LNCAP (cell line): ENCODE data around the gene MACO1.

ENCODE experiments used
- TF ChIP-seq, protein P1 (sequence below): fragments of 450-650 bp; IDR thresholded peaks from 2 replicates; pipeline ENCODE4 v1.5.1; 2017; ENCODE audit warnings: mild to moderate bottlenecking

Gene MACO1

DNA sequence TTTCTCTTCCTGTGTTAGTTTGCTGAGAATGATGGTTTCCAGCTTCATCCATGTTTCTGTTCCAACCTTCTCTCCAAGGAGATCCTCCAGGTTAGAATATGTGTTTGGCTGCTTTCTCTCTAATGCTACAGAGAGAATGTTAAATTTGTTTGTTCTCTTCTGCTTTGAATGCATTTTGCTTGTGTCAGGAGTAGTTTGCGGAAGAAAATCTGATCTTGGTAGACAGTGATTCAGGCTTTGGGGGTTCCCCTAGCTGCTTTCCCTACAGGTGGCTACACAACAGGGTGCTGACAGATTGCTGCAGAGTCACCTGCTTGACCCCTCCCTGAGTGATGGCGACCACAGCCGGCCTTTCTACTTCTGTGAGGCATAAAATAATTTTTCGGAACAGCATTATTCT is 41.8 kb downstream of the MACO1 start:
- TF ChIP-seq, protein P1, sequence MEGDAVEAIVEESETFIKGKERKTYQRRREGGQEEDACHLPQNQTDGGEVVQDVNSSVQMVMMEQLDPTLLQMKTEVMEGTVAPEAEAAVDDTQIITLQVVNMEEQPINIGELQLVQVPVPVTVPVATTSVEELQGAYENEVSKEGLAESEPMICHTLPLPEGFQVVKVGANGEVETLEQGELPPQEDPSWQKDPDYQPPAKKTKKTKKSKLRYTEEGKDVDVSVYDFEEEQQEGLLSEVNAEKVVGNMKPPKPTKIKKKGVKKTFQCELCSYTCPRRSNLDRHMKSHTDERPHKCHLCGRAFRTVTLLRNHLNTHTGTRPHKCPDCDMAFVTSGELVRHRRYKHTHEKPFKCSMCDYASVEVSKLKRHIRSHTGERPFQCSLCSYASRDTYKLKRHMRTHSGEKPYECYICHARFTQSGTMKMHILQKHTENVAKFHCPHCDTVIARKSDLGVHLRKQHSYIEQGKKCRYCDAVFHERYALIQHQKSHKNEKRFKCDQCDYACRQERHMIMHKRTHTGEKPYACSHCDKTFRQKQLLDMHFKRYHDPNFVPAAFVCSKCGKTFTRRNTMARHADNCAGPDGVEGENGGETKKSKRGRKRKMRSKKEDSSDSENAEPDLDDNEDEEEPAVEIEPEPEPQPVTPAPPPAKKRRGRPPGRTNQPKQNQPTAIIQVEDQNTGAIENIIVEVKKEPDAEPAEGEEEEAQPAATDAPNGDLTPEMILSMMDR, result no peak

DNA sequence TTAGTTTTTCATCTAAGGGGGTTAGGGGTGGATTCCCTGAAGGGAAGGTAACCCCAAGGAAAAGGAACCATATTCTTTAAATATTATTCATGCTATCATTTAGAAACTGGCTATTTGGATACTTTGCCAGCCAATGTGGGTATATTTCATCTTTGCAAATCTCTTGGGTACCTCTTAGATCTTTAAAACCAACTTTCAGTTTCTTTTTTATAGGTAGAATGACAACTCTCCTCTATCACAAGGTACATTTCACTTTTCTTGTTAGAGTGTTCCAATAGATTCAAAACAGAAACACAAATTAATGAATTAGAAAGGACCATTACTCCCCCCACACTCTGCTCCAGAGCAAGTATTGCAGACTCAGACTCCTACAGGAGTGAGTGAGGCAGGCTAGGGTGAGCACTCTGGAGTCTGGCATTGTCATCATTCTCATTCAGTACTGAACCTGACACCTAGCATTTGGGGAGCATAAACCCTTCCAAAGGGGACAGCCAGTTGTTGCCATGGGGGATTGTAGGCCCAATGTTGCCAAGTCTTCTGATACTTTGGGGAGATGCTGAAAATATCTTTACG is 43.0 kb downstream of the MACO1 start:
- TF ChIP-seq, protein P1, result no peak

DNA sequence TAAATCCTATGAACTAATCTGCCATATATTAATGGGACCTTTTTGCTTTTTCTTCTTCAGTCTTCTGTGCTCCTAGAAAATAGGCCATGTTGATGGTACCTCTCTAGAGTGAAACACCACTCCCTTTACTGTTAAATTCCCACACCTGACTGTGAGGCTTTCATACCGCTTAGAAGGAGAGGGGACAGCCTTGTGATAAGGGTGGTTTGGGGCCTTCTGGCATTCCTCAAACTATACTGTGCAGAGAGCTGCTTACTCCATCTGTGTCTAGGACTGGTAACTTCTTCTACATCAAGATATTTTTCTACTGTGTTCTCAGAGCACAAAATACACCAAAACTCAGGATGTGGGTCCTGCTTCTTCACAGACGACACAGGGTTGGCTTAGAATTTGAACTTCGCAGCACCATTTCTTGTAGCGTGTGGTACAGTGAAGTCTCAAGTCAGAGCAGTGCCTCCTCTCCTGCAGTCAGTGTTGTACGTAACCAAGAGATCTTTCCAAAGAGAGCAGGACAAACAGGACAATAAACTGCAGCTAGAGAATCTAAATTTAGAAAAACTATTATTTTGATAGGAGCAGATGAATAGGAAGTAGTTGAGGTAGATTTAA is 43.8 kb downstream of the MACO1 start:
- TF ChIP-seq, protein P1, result no peak

DNA sequence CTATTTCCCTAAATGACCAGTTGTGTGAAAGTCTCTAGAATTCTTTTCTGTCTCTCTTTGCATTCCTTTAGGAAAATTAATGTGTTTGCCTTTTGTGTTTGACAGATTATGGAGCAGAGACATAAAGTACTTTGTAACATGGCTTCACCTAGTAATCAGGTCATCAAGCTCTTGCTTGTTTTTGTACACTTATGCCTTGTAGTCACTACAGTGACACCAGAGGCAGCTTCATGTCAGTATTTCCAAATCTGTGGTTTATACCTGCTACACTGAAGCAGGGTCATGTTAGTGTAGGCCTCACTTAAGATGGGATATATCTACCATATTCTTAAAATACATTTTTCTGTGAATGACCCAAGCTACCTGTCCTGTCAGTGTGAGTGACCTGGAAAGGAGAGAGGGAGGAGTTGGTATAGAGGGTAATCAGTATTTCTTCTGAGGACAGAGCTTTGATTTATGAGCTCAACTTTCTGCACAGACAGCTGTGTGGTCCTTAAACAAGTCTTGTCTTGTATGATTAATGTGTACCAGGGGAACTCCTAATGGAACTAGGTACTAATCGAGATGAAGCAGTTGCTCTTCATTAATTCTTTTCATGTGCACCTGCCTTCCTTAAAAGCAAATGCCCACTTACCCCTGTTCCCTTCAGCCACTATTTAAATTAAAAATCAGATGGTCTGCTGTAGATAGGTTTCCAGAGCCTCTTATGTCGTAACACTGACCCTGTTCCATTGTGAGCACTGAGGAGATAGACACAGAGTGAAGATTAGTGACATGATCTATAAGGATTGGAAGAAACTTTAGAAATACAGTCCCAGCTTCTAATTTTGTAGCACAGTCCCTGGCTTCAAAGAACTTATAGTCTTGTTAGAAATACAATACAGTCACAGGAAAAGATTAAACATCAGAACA is 45.7 kb downstream of the MACO1 start:
- TF ChIP-seq, protein P1, result no peak

DNA sequence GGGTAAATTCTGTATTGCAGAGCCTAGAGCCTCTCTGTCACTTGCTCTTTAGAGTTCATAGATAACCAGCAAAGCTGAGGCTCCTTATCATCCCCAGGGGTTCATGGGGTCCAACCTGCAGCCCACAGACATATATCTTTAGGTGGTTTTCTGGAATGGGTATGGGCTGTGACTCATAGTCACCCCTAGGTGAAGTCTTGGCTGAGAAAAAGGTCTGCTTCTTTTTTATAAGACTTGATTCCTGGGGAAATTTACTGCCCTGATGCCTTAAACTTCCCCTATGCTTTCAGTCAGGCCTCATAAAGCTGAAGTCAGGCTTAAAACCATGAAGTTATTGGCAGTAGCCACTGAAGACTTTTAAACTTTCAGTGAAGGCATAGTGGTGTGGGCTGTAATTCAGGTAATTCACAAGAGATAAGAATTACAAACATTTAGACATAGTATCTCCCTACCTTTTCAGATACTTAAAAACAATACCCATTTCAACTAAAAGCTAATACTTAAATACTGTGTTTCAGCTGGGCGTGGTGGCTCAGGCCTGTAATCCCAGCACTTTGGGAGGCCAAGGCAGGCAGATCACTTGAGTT is 46.8 kb downstream of the MACO1 start:
- TF ChIP-seq, protein P1, result no peak

DNA sequence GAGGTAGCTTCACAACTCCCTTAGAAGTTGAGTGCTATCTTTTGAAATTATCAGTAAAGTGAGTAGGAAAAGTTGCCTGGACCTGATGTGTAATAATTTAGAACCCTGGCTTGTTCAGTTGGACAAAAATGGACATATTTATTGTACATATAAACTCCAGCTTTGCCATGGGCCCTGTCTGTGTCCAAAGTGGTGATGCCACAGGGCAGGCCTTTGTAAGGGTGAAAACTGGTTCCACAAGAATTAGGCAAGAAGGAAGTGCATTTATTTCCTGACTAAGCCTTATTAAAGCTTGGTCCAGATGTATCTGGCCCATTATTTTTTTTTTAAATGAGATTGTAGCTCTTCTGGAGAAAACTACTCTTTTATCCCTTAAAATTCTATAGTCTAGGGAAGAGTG is 47.9 kb downstream of the MACO1 start:
- TF ChIP-seq, protein P1, result no peak

DNA sequence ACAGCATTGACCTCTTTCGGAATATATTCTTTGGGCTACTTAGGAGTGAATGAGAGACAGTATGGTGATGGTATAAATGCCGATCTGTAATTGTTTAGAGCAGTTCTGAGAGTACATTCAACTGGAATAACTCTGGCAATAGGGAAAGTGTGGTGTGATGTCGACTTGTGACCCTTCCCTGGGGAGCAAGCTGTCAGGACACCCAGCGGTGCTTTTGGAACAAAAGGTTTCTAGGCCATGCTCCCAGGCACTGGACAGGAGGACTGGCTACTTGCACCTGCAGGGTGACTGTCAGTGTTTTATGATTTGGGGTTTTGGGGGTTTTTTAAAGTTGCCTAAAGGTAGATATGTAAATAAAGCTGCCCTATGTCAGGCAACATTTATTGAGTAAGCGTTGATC is 50.9 kb downstream of the MACO1 start:
- TF ChIP-seq, protein P1, result no peak
